CD4-positive, alpha-beta T cell (primary cell): ENCODE measurements around the gene SAYSD1. TPM values are rescaled to one million over a fixed set of nuclear protein-coding genes. Genes with fewer than 3 reads are reported as not detected.
A peak's percentile ranks its signal among the peaks of the same experiment; 100 is the strongest.

Experiments used
- ATAC-seq: fragments of 200-7000 bp; cut with Tn5 transposase; one replicate; pipeline ENCODE4 v1.10.0; 2022; ENCODE audit warnings: mild to moderate bottlenecking; ENCODE audit not compliant: poor library complexity
- CTCF ChIA-PET: fragments of 350-600 bp; sonication (Branson Sonifier 250); formaldehyde crosslinking; loops from one replicate; lab custom pipeline; 2021; ENCODE audit warnings: antibody characterized with exemption, inconsistent platforms; lab: Charles Lee
- POLR2A ChIA-PET: fragments of 350-600 bp; sonication (Branson Sonifier 250); formaldehyde crosslinking; loops from one replicate; lab custom pipeline; 2021; ENCODE audit warnings: antibody characterized with exemption, inconsistent platforms; lab: Charles Lee
- DNase-seq, 14 experiments: peaks; one replicate each; pipeline ENCODE4 v3.0.0-alpha.2; 2013 to 2020; ENCODE audit warnings: mixed read lengths in 2 of 14
- H3K27ac ChIP-seq, 2 donors: one replicate each; pipeline versions ENCODE4 v1.5.1 to v1.7.0; 2013; ENCODE audit warnings: low read length in 2 of 2, low read depth in 1 of 2, mild to moderate bottlenecking in 1 of 2
- H3K27me3 ChIP-seq, 2 experiments: 1 replicate in 1 of 2; 2 replicates in 1 of 2; pipeline versions ENCODE4 v1.6.1 to v1.7.0; 2013; ENCODE audit warnings: low read length in 2 of 2, control low read depth in 1 of 2, mild to moderate bottlenecking in 1 of 2, moderate library complexity in 1 of 2; ENCODE audit not compliant: insufficient read depth in 2 of 2, control insufficient read depth in 1 of 2
- H3K36me3 ChIP-seq: one replicate; pipeline ENCODE4 v1.6.1; 2013; ENCODE audit warnings: low read length, control low read depth; ENCODE audit not compliant: insufficient read depth
- H3K4me1 ChIP-seq: one replicate; pipeline ENCODE4 v1.6.1; 2013; ENCODE audit warnings: low read length, control low read depth; ENCODE audit not compliant: insufficient read depth
- H3K4me3 ChIP-seq: one replicate; pipeline ENCODE4 v1.5.1; 2013; ENCODE audit warnings: mild to moderate bottlenecking, low read length, moderate library complexity
- H3K9me3 ChIP-seq, 2 experiments: 1 replicate in 1 of 2; 2 replicates in 1 of 2; pipeline versions ENCODE4 v1.6.1 to v1.7.0; 2013; ENCODE audit warnings: low read length in 2 of 2, mild to moderate bottlenecking in 2 of 2, control low read depth in 1 of 2, moderate library complexity in 1 of 2; ENCODE audit not compliant: control insufficient read depth in 1 of 2, insufficient read depth in 1 of 2
- H3K27ac Mint-ChIP-seq: one replicate; pipeline ENCODE4 v1.8.0; 2020; ENCODE audit warnings: mixed read lengths
- H3K27me3 Mint-ChIP-seq: one replicate; pipeline ENCODE4 v1.8.0; 2021; ENCODE audit warnings: mixed read lengths
- H3K36me3 Mint-ChIP-seq: one replicate; pipeline ENCODE4 v1.8.0; 2021; ENCODE audit warnings: low read depth, mixed read lengths
- H3K4me1 Mint-ChIP-seq: one replicate; pipeline ENCODE4 v1.8.0; 2021; ENCODE audit warnings: low read depth, mixed read lengths
- H3K4me3 Mint-ChIP-seq: one replicate; pipeline ENCODE4 v1.8.0; 2020; ENCODE audit warnings: mild to moderate bottlenecking, mixed read lengths
- H3K9me3 Mint-ChIP-seq: one replicate; pipeline ENCODE4 v1.8.0; 2020; ENCODE audit warnings: mixed read lengths
- CTCF ChIP-seq: fragments of 200-600 bp; IDR thresholded peaks from one replicate; pipeline ENCODE4 v1.8.0; 2022; ENCODE audit warnings: antibody characterized with exemption, mild to moderate bottlenecking
- intact Hi-C, 2 experiments: fragments of 100-400 bp; cut with DNase I in 1 of 2; cut with micrococcal nuclease in 1 of 2; formaldehyde crosslinking; loops; one replicate each; pipeline versions ENCODE4 v1.15.1 to v1.9.0; 2023 to 2025; cut with DNase I, micrococcal nuclease
- total RNA-seq, 174 experiments: library from RNA in 2 of 174; stranded (reverse) in 2 of 174; gene quantifications; one replicate each; pipeline ENCODE4 v1.2.3 and lab custom pipeline; 2021 to 2026

SAYSD1 gene
- total RNA-seq, 2 experiments from 2014 or later: 18.7 to 21.3 TPM

DNA sequence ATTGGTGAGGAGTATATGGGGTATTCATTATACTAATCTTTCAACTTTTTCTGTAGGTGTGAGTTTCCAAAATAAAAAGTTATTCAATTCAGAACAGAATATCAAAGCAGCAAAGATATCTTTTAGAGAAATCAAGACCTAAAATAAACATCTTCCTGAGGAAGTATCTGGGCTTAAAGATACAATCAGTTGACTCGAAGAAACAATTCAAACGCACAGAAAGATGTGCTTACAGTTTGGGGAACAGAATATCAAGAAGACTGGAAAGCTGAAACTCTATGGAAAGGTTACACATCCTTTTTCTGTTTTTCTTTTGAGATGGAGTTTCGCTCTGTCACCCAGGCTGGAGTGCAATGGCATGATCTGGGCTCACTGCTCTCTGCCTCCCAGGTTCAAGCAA is 36.2 kb upstream of the SAYSD1 start:
- Histone ChIP-seq H3K9me3 (no peaks in the 10 kb centered on the region), H3K4me1 (no peaks in the 10 kb centered on the region), H3K4me3 (no peak overlapping the region), H3K36me3 (no peaks in the 10 kb centered on the region), H3K27me3 (peaks cover 0 to 2% of the 10 kb centered on the region in 2 experiments), H3K27ac (no peak overlapping the region)
- no peaks in the 10 kb centered on the region for H3K9me3 Mint-ChIP-seq
- H3K36me3 Mint-ChIP-seq: no peaks in the 10 kb centered on the region
- intact Hi-C loops: no loop called here
- peaks cover 10% of the 10 kb centered on the region for H3K27me3 Mint-ChIP-seq
- ATAC-seq: no peak
- H3K27ac Mint-ChIP-seq: no peak overlapping the region
- TF ChIP-seq CTCF: no peak
- ChIA-PET CTCF (no interaction called here), POLR2A (no interaction called here)
- H3K4me1 Mint-ChIP-seq: peaks cover 10% of the 10 kb centered on the region
- no peak overlapping the region for H3K4me3 Mint-ChIP-seq
- no peak for DNase-seq

DNA sequence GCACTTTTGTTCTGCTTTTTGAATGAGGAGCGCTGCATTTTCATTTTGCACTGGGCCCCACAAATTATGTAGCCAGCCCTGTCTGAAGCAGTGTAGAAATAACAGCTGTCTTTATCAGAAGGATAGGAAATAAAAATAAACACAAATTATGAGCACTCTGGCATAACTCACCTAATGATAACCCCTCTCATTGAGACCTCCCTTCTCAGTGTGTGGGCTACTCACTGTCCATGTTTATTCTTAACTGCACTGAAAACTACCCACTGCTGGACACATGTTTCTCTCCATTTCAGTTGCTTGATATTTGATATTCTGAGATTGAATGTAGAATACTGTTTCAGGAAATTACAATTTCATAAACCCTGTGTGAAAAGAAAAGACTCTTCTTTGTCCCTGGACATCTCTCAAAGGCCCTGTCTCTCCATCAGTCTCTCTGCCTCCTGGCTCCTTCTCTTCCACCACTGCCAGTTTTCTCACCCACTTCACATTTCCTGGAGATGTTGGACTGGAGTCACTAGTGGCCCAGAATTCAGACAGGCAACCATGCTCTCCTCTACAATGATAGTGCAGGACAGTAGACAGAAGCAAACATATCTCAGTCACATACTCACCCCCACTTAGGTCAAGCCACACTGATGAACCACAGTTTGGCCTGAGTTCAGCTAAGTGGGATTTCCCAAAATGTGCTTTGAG is 29.6 kb upstream of the SAYSD1 start:
- DNase-seq: no peak
- H3K4me1 ChIP-seq: peaks cover 5% of the 10 kb centered on the region
- no peaks in the 10 kb centered on the region for H3K36me3 ChIP-seq
- H3K27me3 ChIP-seq: no peaks in the 10 kb centered on the region
- Mint-ChIP-seq H3K27ac (no peak overlapping the region), H3K4me3 (no peak overlapping the region), H3K9me3 (no peaks in the 10 kb centered on the region), H3K27me3 (peaks cover 27% of the 10 kb centered on the region), H3K36me3 (no peaks in the 10 kb centered on the region), H3K4me1 (no peaks in the 10 kb centered on the region)
- ChIA-PET CTCF (no interaction called here), POLR2A (no interaction called here)
- ATAC-seq: no peak
- no peak for TF ChIP-seq CTCF
- H3K4me3 ChIP-seq: no peak overlapping the region
- H3K9me3 ChIP-seq: peaks cover 0 to 4% of the 10 kb centered on the region in 2 experiments
- intact Hi-C loops: no loop called here
- H3K27ac ChIP-seq: no peak overlapping the region

- Histone ChIP-seq H3K27me3 (no peaks in the 10 kb centered on the region), H3K9me3 (peaks cover 8 to 12% of the 10 kb centered on the region in 2 experiments), H3K36me3 (no peaks in the 10 kb centered on the region), H3K4me1 (peaks cover 5% of the 10 kb centered on the region), H3K27ac (peak overlapping the region in 1 of 2 donors; percentile 52), H3K4me3 (peak overlapping the region; percentile 6)
- Mint-ChIP-seq H3K4me1 (no peaks in the 10 kb centered on the region), H3K27ac (no peak overlapping the region), H3K4me3 (no peak overlapping the region), H3K9me3 (no peaks in the 10 kb centered on the region), H3K27me3 (peaks cover 35% of the 10 kb centered on the region), H3K36me3 (no peaks in the 10 kb centered on the region)
- CTCF ChIA-PET: no interaction called here
- intact Hi-C loops: no loop called here
- no peak for TF ChIP-seq CTCF
- DNase-seq (peak in 8 of 14 experiments; percentile 9 to 44 (median 28)), ATAC-seq (no peak)
- POLR2A ChIA-PET: no interaction called here
Observed at GRCh38 chr6:39143238-39143930, 28.4 kb upstream of the SAYSD1 start.
